GM20000 (cell line): ENCODE measurements around the gene IGSF22.

Experiments used
- DNase-seq: peaks from one replicate; pipeline ENCODE4 v3.0.0; 2012; ENCODE audit warnings: low spot score
- TF ChIP-seq, protein P1 (sequence below): IDR thresholded peaks from 2 replicates; pipeline ENCODE4 v1.5.1; 2012; ENCODE audit warnings: mild to moderate bottlenecking, control low read depth; ENCODE audit errors: extremely low read depth, missing control alignments

Gene IGSF22

GRCh38 chr11:18745251-18745650, 19.3 kb upstream of the IGSF22 start:
- no peak for DNase-seq
- TF ChIP-seq, protein P1, sequence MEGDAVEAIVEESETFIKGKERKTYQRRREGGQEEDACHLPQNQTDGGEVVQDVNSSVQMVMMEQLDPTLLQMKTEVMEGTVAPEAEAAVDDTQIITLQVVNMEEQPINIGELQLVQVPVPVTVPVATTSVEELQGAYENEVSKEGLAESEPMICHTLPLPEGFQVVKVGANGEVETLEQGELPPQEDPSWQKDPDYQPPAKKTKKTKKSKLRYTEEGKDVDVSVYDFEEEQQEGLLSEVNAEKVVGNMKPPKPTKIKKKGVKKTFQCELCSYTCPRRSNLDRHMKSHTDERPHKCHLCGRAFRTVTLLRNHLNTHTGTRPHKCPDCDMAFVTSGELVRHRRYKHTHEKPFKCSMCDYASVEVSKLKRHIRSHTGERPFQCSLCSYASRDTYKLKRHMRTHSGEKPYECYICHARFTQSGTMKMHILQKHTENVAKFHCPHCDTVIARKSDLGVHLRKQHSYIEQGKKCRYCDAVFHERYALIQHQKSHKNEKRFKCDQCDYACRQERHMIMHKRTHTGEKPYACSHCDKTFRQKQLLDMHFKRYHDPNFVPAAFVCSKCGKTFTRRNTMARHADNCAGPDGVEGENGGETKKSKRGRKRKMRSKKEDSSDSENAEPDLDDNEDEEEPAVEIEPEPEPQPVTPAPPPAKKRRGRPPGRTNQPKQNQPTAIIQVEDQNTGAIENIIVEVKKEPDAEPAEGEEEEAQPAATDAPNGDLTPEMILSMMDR: no peak

- no peak for DNase-seq
- TF ChIP-seq, protein P1: no peak
These were observed 18.0 kb upstream of the IGSF22 start for GRCh38 chr11:18743900-18744514.

DNA sequence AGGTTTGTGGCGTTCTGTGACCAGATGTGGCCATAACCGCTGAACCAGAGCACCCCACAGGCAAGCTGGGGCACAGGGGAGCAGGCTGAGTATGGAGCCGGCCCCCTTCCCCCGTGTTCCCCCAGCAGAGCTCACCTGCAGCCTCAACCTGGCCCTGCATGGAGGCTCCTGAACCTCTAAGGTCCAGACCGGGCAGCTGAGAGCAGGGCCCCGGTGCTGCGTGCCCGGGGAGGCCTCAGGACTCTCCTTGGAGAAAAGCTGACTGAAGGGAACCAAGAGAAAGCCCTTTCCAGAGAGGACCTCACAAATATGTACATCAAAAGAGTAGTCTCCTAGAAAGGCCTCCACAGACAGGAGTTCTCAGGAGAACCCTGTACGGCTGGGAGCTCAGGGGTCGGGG, 17.4 kb upstream of the IGSF22 start:
- DNase-seq: no peak
- TF ChIP-seq, protein P1: no peak

GRCh38 chr11:18741783-18742182, 15.8 kb upstream of the IGSF22 start:
- TF ChIP-seq, protein P1: no peak
- DNase-seq: no peak

DNA sequence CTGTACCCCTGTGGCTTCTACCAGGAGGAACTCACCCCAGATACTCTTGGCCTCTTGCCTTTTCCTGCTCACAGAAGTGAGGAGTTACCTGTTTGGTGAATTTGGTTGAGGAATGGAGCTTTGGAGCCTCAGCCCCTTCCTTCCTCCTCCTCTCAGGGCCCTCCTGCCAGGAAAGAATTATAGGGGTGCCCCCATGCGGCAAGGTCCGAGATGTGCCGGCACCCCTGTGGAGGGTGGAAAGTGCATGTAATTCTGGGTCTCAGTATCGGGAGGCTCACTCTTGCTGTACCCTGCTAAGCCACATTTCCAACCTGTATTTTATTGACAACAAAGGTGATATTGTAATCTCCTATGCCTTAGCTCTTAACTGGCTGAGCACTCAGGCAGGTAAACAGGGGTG, 13.7 kb upstream of the IGSF22 start:
- no peak for DNase-seq
- TF ChIP-seq, protein P1: no peak

DNA sequence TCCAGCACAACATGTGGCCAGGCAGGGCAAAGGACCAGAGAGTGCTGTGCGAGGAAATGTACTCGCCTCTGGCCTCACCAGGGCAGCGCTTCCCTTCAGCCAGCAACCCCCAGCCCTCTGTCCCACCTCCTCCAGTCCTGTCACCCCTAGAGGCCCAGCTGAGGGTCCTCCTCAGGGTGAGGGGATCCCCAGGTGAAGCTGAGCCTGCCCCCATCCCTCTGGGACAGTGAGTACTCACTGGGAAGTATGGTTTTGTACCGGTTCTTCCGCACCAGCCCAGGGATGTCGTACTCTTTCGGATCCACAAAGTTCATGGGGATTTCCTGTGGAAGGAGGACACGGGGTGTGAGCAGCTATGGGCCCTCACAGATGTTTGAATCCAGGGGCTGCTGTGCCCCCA, 11.7 kb upstream of the IGSF22 start:
- TF ChIP-seq, protein P1: no peak
- DNase-seq: no peak

DNA sequence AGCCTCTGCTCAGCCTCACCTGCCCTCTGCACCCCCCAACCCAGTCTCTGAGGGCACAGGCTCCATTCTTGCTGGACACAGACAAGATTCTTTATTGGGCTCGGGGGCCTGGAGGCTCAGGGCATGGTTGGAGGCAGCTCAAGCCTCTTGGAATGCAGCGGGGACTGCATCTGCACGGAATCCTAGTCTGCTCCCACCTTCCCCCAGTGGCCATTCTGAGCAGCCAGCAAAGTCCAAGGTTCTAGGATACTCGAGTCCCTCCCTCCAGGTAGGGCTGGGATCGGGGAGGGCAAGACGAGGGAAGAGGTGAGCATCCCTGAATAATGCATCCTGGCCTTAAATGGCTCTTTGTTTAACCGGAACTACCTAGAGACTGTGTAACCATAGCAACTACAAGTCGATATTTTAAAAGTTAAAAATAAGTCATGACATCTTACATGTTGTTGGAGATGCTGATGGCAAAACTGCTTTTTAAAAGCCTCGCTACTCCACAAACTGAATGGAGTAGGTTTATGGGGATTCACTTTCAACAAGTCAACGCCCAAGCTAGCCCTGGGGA, 10.7 kb upstream of the IGSF22 start:
- TF ChIP-seq, protein P1: no peak
- no peak for DNase-seq
